ENCODE results near the gene SMAD2.
A peak's percentile ranks its signal among the peaks of the same experiment; 100 is the strongest.

The SMAD2 gene

DNA sequence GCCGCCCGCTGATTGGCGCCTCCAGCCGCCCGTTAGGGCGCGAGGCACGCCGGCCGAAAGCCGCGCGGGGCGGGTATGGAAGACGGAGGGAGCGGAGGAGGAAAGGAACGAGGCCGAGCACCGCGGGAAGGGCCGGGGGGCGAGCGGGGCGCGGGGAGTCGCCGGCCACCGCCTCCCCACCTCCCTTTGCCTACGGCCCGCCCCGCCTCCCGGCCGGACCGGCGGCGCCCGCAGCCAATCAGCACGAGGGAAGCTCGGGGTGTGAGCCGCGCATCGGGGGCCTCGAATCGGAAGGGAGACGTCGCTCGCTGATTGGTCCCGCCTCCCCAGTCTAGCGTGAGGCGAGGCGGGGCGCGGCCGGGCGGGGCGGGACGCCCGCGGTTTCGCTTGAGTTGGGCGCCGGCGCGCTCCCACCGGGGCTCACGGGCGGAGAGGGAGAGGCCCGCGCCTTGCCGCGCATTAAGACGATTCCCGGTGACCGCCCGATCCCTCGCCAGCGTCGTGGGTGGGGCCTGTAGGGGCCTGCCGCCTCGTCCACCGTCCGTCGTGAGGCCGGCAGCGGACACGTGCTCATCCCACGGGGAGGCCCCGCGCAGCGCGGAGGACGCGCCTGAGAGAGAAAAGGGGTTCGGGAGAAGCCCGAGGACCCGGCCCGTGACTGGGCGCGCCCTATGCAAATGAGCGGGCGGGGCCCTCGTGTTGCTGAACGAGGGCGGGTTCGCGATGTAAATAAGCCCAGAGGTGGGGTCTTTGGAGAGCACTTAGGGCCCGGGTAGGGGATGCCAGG lies 665 bp upstream of the SMAD2 start:
- no peaks in the 10 kb centered on the region for H3K9me3 ChIP-seq (replicated peaks; ENCODE audit: low read length)
- peak overlapping the region; percentile 83 for H3K4me2 ChIP-seq (ENCODE audit: low read length)
- H3K4me3 ChIP-seq (ENCODE audit: low read length), result peak overlapping the region; percentile 80
- H3K9ac ChIP-seq (ENCODE audit: low read depth, low read length), result peak overlapping the region; percentile 86
- H3K27me3 ChIP-seq (ENCODE audit: control insufficient read depth, insufficient read depth, low read length), result peaks cover 14% of the 10 kb centered on the region
- H3K36me3 ChIP-seq (ENCODE audit: insufficient read depth, low read length), result no peaks in the 10 kb centered on the region
- peaks cover 17% of the 10 kb centered on the region for H3K4me1 ChIP-seq (ENCODE audit: control insufficient read depth, insufficient read depth, low read length)

DNA sequence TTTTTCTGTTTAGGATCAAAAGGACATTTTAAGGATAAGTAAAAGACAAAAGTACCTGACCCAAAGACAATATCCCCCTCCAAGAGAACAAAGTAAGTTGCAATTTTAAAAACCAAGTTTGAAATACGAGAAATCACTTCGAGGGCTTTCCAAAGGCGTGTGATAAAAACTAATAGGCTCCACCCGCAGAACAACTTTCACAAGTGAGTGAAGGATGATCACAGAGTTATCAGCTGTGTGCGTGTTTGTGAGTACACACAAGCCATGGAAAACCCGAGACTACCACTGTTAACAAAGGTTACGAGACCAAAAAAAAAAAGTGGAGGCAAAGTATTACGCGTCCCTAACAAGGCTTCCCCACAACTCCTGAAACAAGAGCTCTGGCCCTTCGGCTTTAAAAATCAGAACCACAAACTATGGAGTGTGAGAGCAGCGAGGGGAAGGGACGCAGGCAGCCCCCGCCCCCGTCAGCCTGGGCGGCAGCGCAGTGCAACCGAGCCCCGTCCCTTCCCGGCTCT lies 719 bp downstream of the SMAD2 start:
- H3K27me3 ChIP-seq (ENCODE audit: control insufficient read depth, insufficient read depth, low read length), result peaks cover 12% of the 10 kb centered on the region
- peak overlapping the region; percentile 83 for H3K4me2 ChIP-seq (ENCODE audit: low read length)
- peaks cover 17% of the 10 kb centered on the region for H3K4me1 ChIP-seq (ENCODE audit: control insufficient read depth, insufficient read depth, low read length)
- no peaks in the 10 kb centered on the region for H3K9me3 ChIP-seq (replicated peaks; ENCODE audit: low read length)
- H3K4me3 ChIP-seq (ENCODE audit: low read length), result peak overlapping the region; percentile 80
- peak overlapping the region; percentile 86 for H3K9ac ChIP-seq (ENCODE audit: low read depth, low read length)
- H3K36me3 ChIP-seq (ENCODE audit: insufficient read depth, low read length), result no peaks in the 10 kb centered on the region

DNA sequence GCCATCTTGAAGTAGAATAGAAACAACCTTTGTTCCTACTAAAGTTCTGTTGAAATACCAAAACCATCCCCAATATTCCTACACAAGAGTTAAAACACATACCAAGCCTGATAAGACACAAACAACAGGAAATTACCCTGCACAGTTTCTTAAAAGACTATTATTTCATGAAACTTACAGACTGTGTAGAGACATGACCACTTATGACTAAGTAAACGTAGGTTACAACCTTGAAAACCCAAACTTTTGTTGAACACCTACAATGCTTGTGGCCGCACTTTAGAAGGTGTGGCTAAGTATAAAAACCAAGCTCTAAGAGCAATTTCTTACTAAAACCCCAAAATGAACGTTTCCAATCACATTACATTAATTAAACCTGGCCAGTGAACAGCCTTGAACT lies 2.0 kb downstream of the SMAD2 start:
- no peaks in the 10 kb centered on the region for H3K36me3 ChIP-seq (ENCODE audit: insufficient read depth, low read length)
- peak overlapping the region; percentile 86 for H3K9ac ChIP-seq (ENCODE audit: low read depth, low read length)
- peak overlapping the region; percentile 80 for H3K4me3 ChIP-seq (ENCODE audit: low read length)
- no peaks in the 10 kb centered on the region for H3K9me3 ChIP-seq (replicated peaks; ENCODE audit: low read length)
- H3K27me3 ChIP-seq (ENCODE audit: control insufficient read depth, insufficient read depth, low read length), result peaks cover 5% of the 10 kb centered on the region
- H3K4me2 ChIP-seq (ENCODE audit: low read length), result peak overlapping the region; percentile 83
- H3K4me1 ChIP-seq (ENCODE audit: control insufficient read depth, insufficient read depth, low read length), result peaks cover 17% of the 10 kb centered on the region

- Histone ChIP-seq H3K36me3 (ENCODE audit: insufficient read depth, low read length) (no peaks in the 10 kb centered on the region), H3K4me3 (ENCODE audit: low read length) (no peak overlapping the region), H3K4me2 (ENCODE audit: low read length) (no peak overlapping the region), H3K9ac (ENCODE audit: low read depth, low read length) (no peak overlapping the region), H3K9me3 (replicated peaks; ENCODE audit: low read length) (no peaks in the 10 kb centered on the region), H3K4me1 (ENCODE audit: control insufficient read depth, insufficient read depth, low read length) (peaks cover 13% of the 10 kb centered on the region), H3K27me3 (ENCODE audit: control insufficient read depth, insufficient read depth, low read length) (no peaks in the 10 kb centered on the region)
These were observed 4.2 kb downstream of the SMAD2 start for GRCh38 chr18:47926101-47926850.

- no peaks in the 10 kb centered on the region for H3K36me3 ChIP-seq (ENCODE audit: insufficient read depth, low read length)
- H3K9ac ChIP-seq (ENCODE audit: low read depth, low read length), result no peak overlapping the region
- peaks cover 6% of the 10 kb centered on the region for H3K4me1 ChIP-seq (ENCODE audit: control insufficient read depth, insufficient read depth, low read length)
- H3K27me3 ChIP-seq (ENCODE audit: control insufficient read depth, insufficient read depth, low read length), result no peaks in the 10 kb centered on the region
- no peak overlapping the region for H3K4me2 ChIP-seq (ENCODE audit: low read length)
- H3K4me3 ChIP-seq (ENCODE audit: low read length), result no peak overlapping the region
- H3K9me3 ChIP-seq (replicated peaks; ENCODE audit: low read length), result no peaks in the 10 kb centered on the region
These were observed 10.5 kb downstream of the SMAD2 start for GRCh38 chr18:47919916-47920315.

- peaks cover 9% of the 10 kb centered on the region for H3K4me1 ChIP-seq (ENCODE audit: control insufficient read depth, insufficient read depth, low read length)
- no peaks in the 10 kb centered on the region for H3K27me3 ChIP-seq (ENCODE audit: control insufficient read depth, insufficient read depth, low read length)
- no peak overlapping the region for H3K4me2 ChIP-seq (ENCODE audit: low read length)
These were observed 12.4 kb downstream of the SMAD2 start for GRCh38 chr18:47917923-47918610.

DNA sequence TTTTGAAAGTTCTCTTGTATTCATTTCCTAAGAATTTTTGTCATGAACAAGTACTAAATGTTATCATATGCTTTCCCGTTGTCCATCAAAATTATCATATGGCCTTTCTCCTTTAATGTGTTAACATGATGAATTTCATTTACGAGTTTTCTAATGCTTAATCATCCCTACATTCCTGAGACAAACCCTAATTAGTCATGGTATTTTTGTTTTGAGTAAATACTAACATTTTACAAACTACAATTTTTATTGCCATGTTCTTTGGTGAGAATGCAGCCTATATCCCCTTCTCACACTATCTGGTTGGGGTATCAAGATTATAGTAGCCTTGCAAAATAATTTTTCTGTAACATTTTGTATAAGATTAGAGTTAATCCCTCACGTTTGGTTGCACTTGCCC lies 14.5 kb downstream of the SMAD2 start:
- Histone ChIP-seq H3K4me1 (ENCODE audit: control insufficient read depth, insufficient read depth, low read length) (peaks cover 10% of the 10 kb centered on the region), H3K27me3 (ENCODE audit: control insufficient read depth, insufficient read depth, low read length) (no peaks in the 10 kb centered on the region), H3K9me3 (replicated peaks; ENCODE audit: low read length) (no peaks in the 10 kb centered on the region), H3K4me3 (ENCODE audit: low read length) (no peak overlapping the region), H3K36me3 (ENCODE audit: insufficient read depth, low read length) (no peaks in the 10 kb centered on the region), H3K9ac (ENCODE audit: low read depth, low read length) (no peak overlapping the region), H3K4me2 (ENCODE audit: low read length) (no peak overlapping the region)

More at GRCh38 chr18:47917923-47918610, 12.4 kb downstream of the SMAD2 start:
- Histone ChIP-seq H3K36me3 (ENCODE audit: insufficient read depth, low read length) (no peaks in the 10 kb centered on the region), H3K9me3 (replicated peaks; ENCODE audit: low read length) (no peaks in the 10 kb centered on the region), H3K4me3 (ENCODE audit: low read length) (no peak overlapping the region), H3K9ac (ENCODE audit: low read depth, low read length) (no peak overlapping the region)

DNA sequence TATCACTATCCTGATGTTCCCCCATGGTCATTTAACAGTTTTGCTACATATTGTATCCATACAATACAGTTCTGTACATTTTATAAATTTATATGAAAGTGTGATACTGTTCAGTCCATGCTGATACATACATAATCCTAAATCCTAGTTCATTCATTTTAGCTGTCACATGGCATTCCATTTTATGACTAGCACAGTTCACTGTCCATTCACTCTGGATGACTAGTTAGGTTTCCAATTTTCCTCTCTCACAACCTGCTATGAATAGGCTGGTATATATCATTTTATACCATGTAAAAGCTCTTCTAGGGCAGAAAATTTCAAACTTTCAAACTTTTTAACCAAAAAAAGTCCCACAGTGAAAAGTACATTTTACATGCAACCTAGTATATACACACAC lies 15.2 kb downstream of the SMAD2 start:
- H3K4me1 ChIP-seq (ENCODE audit: control insufficient read depth, insufficient read depth, low read length), result peaks cover 10% of the 10 kb centered on the region
- H3K4me2 ChIP-seq (ENCODE audit: low read length), result no peak overlapping the region
- H3K4me3 ChIP-seq (ENCODE audit: low read length), result no peak overlapping the region
- no peaks in the 10 kb centered on the region for H3K27me3 ChIP-seq (ENCODE audit: control insufficient read depth, insufficient read depth, low read length)
- H3K9ac ChIP-seq (ENCODE audit: low read depth, low read length), result no peak overlapping the region
- no peaks in the 10 kb centered on the region for H3K36me3 ChIP-seq (ENCODE audit: insufficient read depth, low read length)
- no peaks in the 10 kb centered on the region for H3K9me3 ChIP-seq (replicated peaks; ENCODE audit: low read length)

GRCh38 chr18:47912794-47913585 lies 17.5 kb downstream of the SMAD2 start:
- Histone ChIP-seq H3K4me1 (ENCODE audit: control insufficient read depth, insufficient read depth, low read length) (peaks cover 10% of the 10 kb centered on the region), H3K27me3 (ENCODE audit: control insufficient read depth, insufficient read depth, low read length) (no peaks in the 10 kb centered on the region), H3K4me2 (ENCODE audit: low read length) (no peak overlapping the region), H3K4me3 (ENCODE audit: low read length) (no peak overlapping the region), H3K9ac (ENCODE audit: low read depth, low read length) (no peak overlapping the region), H3K36me3 (ENCODE audit: insufficient read depth, low read length) (no peaks in the 10 kb centered on the region), H3K9me3 (replicated peaks; ENCODE audit: low read length) (no peaks in the 10 kb centered on the region)

- Histone ChIP-seq H3K9ac (ENCODE audit: low read depth, low read length) (no peak overlapping the region), H3K9me3 (replicated peaks; ENCODE audit: low read length) (no peaks in the 10 kb centered on the region), H3K4me2 (ENCODE audit: low read length) (no peak overlapping the region), H3K4me3 (ENCODE audit: low read length) (no peak overlapping the region), H3K36me3 (ENCODE audit: insufficient read depth, low read length) (no peaks in the 10 kb centered on the region), H3K27me3 (ENCODE audit: control insufficient read depth, insufficient read depth, low read length) (no peaks in the 10 kb centered on the region), H3K4me1 (ENCODE audit: control insufficient read depth, insufficient read depth, low read length) (peaks cover 10% of the 10 kb centered on the region)
These were observed 18.1 kb downstream of the SMAD2 start for GRCh38 chr18:47912343-47912742.

DNA sequence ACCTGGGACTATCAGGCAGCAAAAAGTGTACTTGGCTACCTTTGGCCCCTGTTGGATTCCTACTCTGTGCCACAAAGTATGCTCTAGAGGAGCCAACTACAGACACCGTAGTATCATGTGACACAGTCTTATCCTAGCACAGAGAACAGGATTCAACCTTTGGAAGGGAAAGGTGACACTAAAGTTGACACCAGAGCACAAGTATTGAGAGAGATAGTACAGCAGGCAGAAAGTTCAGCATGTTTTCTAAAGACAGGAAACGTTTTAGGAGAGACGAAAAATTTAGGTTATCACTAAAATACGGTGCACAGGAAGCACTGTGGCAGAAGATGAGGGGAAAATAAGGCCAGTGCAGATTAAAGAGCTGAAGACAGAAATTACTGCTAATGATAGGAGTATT lies 18.6 kb downstream of the SMAD2 start:
- H3K36me3 ChIP-seq (ENCODE audit: insufficient read depth, low read length), result no peaks in the 10 kb centered on the region
- H3K4me3 ChIP-seq (ENCODE audit: low read length), result no peak overlapping the region
- H3K27me3 ChIP-seq (ENCODE audit: control insufficient read depth, insufficient read depth, low read length), result no peaks in the 10 kb centered on the region
- H3K4me1 ChIP-seq (ENCODE audit: control insufficient read depth, insufficient read depth, low read length), result peaks cover 10% of the 10 kb centered on the region
- H3K4me2 ChIP-seq (ENCODE audit: low read length), result no peak overlapping the region
- no peak overlapping the region for H3K9ac ChIP-seq (ENCODE audit: low read depth, low read length)
- no peaks in the 10 kb centered on the region for H3K9me3 ChIP-seq (replicated peaks; ENCODE audit: low read length)

Data from skeletal muscle satellite cell (primary cell).